ENCODE results near the gene ZNF653. TPM values are rescaled to one million over a fixed set of nuclear protein-coding genes. Genes with fewer than 3 reads are reported as not detected.

ZNF653 gene
- total and polyA plus RNA-seq, 9 of the 15 experiments (the other 6 are each of a cell fraction or from before 2014, with no cell fraction given), result 1.6 to 8.0 (median 4.2) TPM; not detected in 2

- TF ChIP-seq STAG1 (CRISPR knock-in tag; IDR thresholded peaks at IDR 0.05; ENCODE audit: borderline replicate concordance), result no peak
- TF ChIP-seq NONO (IDR thresholded peaks at IDR 0.05; ENCODE audit: low read depth in 2 of 2, low read length in 1 of 2), result no peak
- no peak for TF ChIP-seq ETS2 (tag; IDR thresholded peaks at IDR 0.05; ENCODE audit: borderline replicate concordance, poor library complexity, severe bottlenecking)
- TF ChIP-seq CBX1 (IDR thresholded peaks at IDR 0.05; ENCODE audit: low read depth), result no peak
- no peak for TF ChIP-seq ZNF507 (tag; conservative IDR thresholded peaks at IDR 0.05)
- no peak for TF ChIP-seq ZKSCAN3 (CRISPR knock-in tag; IDR thresholded peaks at IDR 0.05)
- TF ChIP-seq XRCC4 (IDR thresholded peaks at IDR 0.05; ENCODE audit: extremely low read depth, insufficient read depth, insufficient read length), result no peak
- TF ChIP-seq ZNF384 (IDR thresholded peaks at IDR 0.05; ENCODE audit: low read depth, low read length), result no peak
- TF ChIP-seq ZNF77 (CRISPR knock-in tag; IDR thresholded peaks at IDR 0.05), result no peak
- no peak for TF ChIP-seq SMARCE1 (IDR thresholded peaks at IDR 0.05)
- peak; percentile 93 for TF ChIP-seq TEAD4 (IDR thresholded peaks at IDR 0.05; ENCODE audit: low read length)
- no peak for TF ChIP-seq TEAD4 (CRISPR knock-in tag; IDR thresholded peaks at IDR 0.05; ENCODE audit: borderline replicate concordance)
- TF ChIP-seq, protein P1, sequence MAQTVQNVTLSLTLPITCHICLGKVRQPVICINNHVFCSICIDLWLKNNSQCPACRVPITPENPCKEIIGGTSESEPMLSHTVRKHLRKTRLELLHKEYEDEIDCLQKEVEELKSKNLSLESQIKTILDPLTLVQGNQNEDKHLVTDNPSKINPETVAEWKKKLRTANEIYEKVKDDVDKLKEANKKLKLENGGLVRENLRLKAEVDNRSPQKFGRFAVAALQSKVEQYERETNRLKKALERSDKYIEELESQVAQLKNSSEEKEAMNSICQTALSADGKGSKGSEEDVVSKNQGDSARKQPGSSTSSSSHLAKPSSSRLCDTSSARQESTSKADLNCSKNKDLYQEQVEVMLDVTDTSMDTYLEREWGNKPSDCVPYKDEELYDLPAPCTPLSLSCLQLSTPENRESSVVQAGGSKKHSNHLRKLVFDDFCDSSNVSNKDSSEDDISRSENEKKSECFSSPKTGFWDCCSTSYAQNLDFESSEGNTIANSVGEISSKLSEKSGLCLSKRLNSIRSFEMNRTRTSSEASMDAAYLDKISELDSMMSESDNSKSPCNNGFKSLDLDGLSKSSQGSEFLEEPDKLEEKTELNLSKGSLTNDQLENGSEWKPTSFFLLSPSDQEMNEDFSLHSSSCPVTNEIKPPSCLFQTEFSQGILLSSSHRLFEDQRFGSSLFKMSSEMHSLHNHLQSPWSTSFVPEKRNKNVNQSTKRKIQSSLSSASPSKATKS (CRISPR knock-in tag; IDR thresholded peaks at IDR 0.05), result no peak
- peak; percentile 82 to 84; a peak in 2 of 4 replicates for TF ChIP-seq SIN3A (IDR thresholded peaks at IDR 0.05; ENCODE audit: borderline replicate concordance in 2 of 2, control insufficient read depth in 1 of 2, low read depth in 2 of 2, low read length in 2 of 2)
- no peak for TF ChIP-seq TBL1XR1 (IDR thresholded peaks at IDR 0.05; ENCODE audit: low read length in 2 of 2)
- no peak for TF ChIP-seq ATF6 (CRISPR knock-in tag; IDR thresholded peaks at IDR 0.05)
- TF ChIP-seq THRAP3 (IDR thresholded peaks at IDR 0.05; ENCODE audit: borderline replicate concordance), result no peak
- peak; percentile 79; the same call in 1 of the 2 replicates for TF ChIP-seq ELF4 (CRISPR knock-in tag; IDR thresholded peaks at IDR 0.05)
- TF ChIP-seq SMAD1 (IDR thresholded peaks at IDR 0.05; ENCODE audit: low read depth, low read length, partially characterized antibody), result no peak
- TF ChIP-seq SREBF2 (CRISPR knock-in tag; IDR thresholded peaks at IDR 0.05), result no peak
- TF ChIP-seq CHAMP1 (IDR thresholded peaks at IDR 0.05), result no peak
Observed at GRCh38 chr19:11435057-11435832, 70.4 kb downstream of the ZNF653 start, which contains the start of the genes ODAD3 and PRKCSH (continued).

All from K562 (cell line).